GM12892 (cell line): ENCODE results near the gene OOSP1.

ENCODE experiments used
- POLR2A ChIP-seq: IDR thresholded peaks from 2 replicates; pipeline ENCODE4 v1.6.1; 2011; ENCODE audit warnings: low read depth, low read length, control low read depth
- POLR2AphosphoS5 ChIP-seq: IDR thresholded peaks from 2 replicates; pipeline ENCODE4 v1.6.1; 2011; ENCODE audit warnings: low read depth, low read length, control low read depth
- TAF1 ChIP-seq: IDR thresholded peaks from 2 replicates; pipeline ENCODE4 v1.6.1; 2011; ENCODE audit warnings: low read depth, mild to moderate bottlenecking, control low read depth, low read length, borderline replicate concordance

DNA sequence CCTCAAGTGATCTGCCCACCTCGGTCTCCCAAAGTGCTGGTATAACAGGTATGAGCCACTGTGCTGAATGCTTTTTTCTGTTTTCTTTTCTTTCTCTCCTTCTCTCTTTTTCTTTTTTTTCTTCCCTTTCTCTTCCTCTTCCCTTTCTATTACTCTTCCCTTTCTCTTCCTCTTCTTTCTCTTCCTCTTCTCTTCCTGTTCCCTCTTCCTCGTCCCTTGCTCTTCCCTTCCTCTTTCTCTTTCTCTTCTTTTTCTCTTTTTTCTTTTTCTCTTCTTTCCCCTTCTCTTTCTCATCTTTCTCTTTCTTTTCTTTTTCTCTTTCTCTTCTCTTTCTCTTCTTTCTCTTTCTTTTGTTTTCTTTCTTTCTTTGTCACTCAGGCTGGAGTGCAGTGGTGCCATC, 1.2 kb downstream of the OOSP1 start:
- TF ChIP-seq POLR2A = no peak
- TF ChIP-seq POLR2AphosphoS5 = no peak
- TF ChIP-seq TAF1 = no peak
